HUES64 (cell line): Measurements from ENCODE around the gene SARM1.

Experiments
- H3K27ac ChIP-seq: 2 replicates; pipeline ENCODE4 v1.7.0; 2013; ENCODE audit warnings: low read depth, low read length, inconsistent platforms
- H3K27me3 ChIP-seq: 2 replicates; pipeline ENCODE4 v1.6.1; 2013; ENCODE audit warnings: mild to moderate bottlenecking, low read length; ENCODE audit not compliant: insufficient read depth
- H3K36me3 ChIP-seq: 2 replicates; pipeline ENCODE4 v1.6.1; 2013; ENCODE audit warnings: mild to moderate bottlenecking, low read length; ENCODE audit not compliant: insufficient read depth
- H3K4me1 ChIP-seq: 2 replicates; pipeline ENCODE4 v1.6.1; 2013; ENCODE audit warnings: mild to moderate bottlenecking, low read length, moderate library complexity; ENCODE audit not compliant: insufficient read depth
- H3K4me3 ChIP-seq: 2 replicates; pipeline ENCODE4 v1.5.1; 2013; ENCODE audit warnings: mild to moderate bottlenecking, low read length, moderate library complexity
- H3K9ac ChIP-seq: 2 replicates; pipeline ENCODE4 v1.6.1; 2013; ENCODE audit warnings: mild to moderate bottlenecking, low read depth, low read length
- H3K9me3 ChIP-seq: 2 replicates; pipeline ENCODE4 v1.6.1; 2013; ENCODE audit warnings: low read depth, low read length; ENCODE audit not compliant: insufficient read depth
- WGBS: fragments of 150-250, 120-280 bp; methylation state at CpG from one replicate; pipeline ENCODE4 v1.1.7; 2013; ENCODE audit warnings: missing lambda C conversion rate; 5-methylcytosine and 5-hydroxymethylcytosine counted together

SARM1 gene

GRCh38 chr17:28368915-28369683 lies 2.4 kb upstream of the SARM1 start:
- Histone ChIP-seq H3K9ac (no peak overlapping the region; the same call in 1 of the 2 replicates), H3K27me3 (peaks cover 25% of the 10 kb centered on the region), H3K27ac (no peak overlapping the region), H3K36me3 (peaks cover 2% of the 10 kb centered on the region; the same call in 1 of the 2 replicates), H3K4me3 (no peak overlapping the region), H3K4me1 (peaks cover 14% of the 10 kb centered on the region), H3K9me3 (no peaks in the 10 kb centered on the region)
- WGBS, result 94% methylated on average over 23 of the region's 23 CpGs

GRCh38 chr17:28369684-28370034 lies 1.8 kb upstream of the SARM1 start:
- H3K4me3 ChIP-seq, result no peak overlapping the region

GRCh38 chr17:28370035-28370743 lies 1.3 kb upstream of the SARM1 start, which contains the start of gene VTN:
TSS of gene VTN (minus strand) at chr17:28370307. CDS start at chr17:28370203, 104 bp downstream.
- WGBS, result 47% methylated on average over 8 of the region's 8 CpGs
- Histone ChIP-seq H3K27me3 (peaks cover 36% of the 10 kb centered on the region), H3K36me3 (no peaks in the 10 kb centered on the region), H3K9me3 (no peaks in the 10 kb centered on the region), H3K4me3 (peak within 1 kb of the TSS; percentile 79), H3K27ac (peak within 1 kb of the TSS; percentile 76; the same call in 1 of the 2 replicates), H3K9ac (peak within 1 kb of the TSS; percentile 12; the same call in 1 of the 2 replicates), H3K4me1 (peaks cover 14% of the 10 kb centered on the region)

More at GRCh38 chr17:28369684-28370034, 1.8 kb upstream of the SARM1 start:
- no peaks in the 10 kb centered on the region for H3K9me3 ChIP-seq
- peaks cover 14% of the 10 kb centered on the region for H3K4me1 ChIP-seq
- H3K27ac ChIP-seq, result peak overlapping the region; percentile 50; the same call in 1 of the 2 replicates
- H3K36me3 ChIP-seq, result peaks cover 2% of the 10 kb centered on the region; the same call in 1 of the 2 replicates
- WGBS, result 84% methylated on average over 10 of the region's 10 CpGs
- H3K9ac ChIP-seq, result no peak overlapping the region
- H3K27me3 ChIP-seq, result peaks cover 31% of the 10 kb centered on the region

- H3K4me3 ChIP-seq, result peak overlapping the region; percentile 79
- peak overlapping the region; percentile 76; the same call in 1 of the 2 replicates for H3K27ac ChIP-seq
Observed at GRCh38 chr17:28370744-28371103, 770 bp upstream of the SARM1 start.

GRCh38 chr17:28372203-28372944 lies 880 bp downstream of the SARM1 start:
- 12% methylated on average over 52 of the region's 53 CpGs for WGBS
- peak overlapping the region; percentile 79 for H3K4me3 ChIP-seq
- peaks cover 14% of the 10 kb centered on the region for H3K4me1 ChIP-seq
- peaks cover 43% of the 10 kb centered on the region for H3K27me3 ChIP-seq
- H3K9ac ChIP-seq, result peak overlapping the region; percentile 42
- H3K27ac ChIP-seq, result no peak overlapping the region
- H3K9me3 ChIP-seq, result no peaks in the 10 kb centered on the region
- no peaks in the 10 kb centered on the region for H3K36me3 ChIP-seq

More at GRCh38 chr17:28370744-28371103, 770 bp upstream of the SARM1 start:
- H3K9ac ChIP-seq, result no peak overlapping the region
- peaks cover 14% of the 10 kb centered on the region for H3K4me1 ChIP-seq
- WGBS, result 92% methylated on average over 1 of the region's 1 CpG
- no peaks in the 10 kb centered on the region for H3K9me3 ChIP-seq
- H3K27me3 ChIP-seq, result peaks cover 36% of the 10 kb centered on the region
- H3K36me3 ChIP-seq, result no peaks in the 10 kb centered on the region

- Histone ChIP-seq H3K36me3 (no peaks in the 10 kb centered on the region), H3K4me1 (peaks cover 14% of the 10 kb centered on the region), H3K4me3 (peak overlapping the region; percentile 79), H3K27me3 (peaks cover 43% of the 10 kb centered on the region), H3K9ac (no peak overlapping the region), H3K27ac (no peak overlapping the region), H3K9me3 (no peaks in the 10 kb centered on the region)
- WGBS, result 88% methylated on average over 6 of the region's 6 CpGs
Observed at GRCh38 chr17:28372945-28373274, 1.4 kb downstream of the SARM1 start.

GRCh38 chr17:28379814-28380801 lies 8.6 kb downstream of the SARM1 start:
- WGBS, result 86% methylated on average over 10 of the region's 10 CpGs
- Histone ChIP-seq H3K4me1 (no peaks in the 10 kb centered on the region), H3K27ac (no peak overlapping the region), H3K9me3 (no peaks in the 10 kb centered on the region), H3K27me3 (peaks cover 72% of the 10 kb centered on the region), H3K9ac (no peak overlapping the region), H3K4me3 (no peak overlapping the region), H3K36me3 (no peaks in the 10 kb centered on the region)

GRCh38 chr17:28381141-28381825 lies 9.8 kb downstream of the SARM1 start:
- no peak overlapping the region for H3K27ac ChIP-seq
- peak overlapping the region; percentile 33; the same call in 1 of the 2 replicates for H3K9ac ChIP-seq
- H3K9me3 ChIP-seq, result no peaks in the 10 kb centered on the region
- no peaks in the 10 kb centered on the region for H3K36me3 ChIP-seq
- WGBS, result 15% methylated on average over 72 of the region's 72 CpGs
- H3K27me3 ChIP-seq, result peaks cover 80% of the 10 kb centered on the region
- H3K4me1 ChIP-seq, result no peaks in the 10 kb centered on the region
- H3K4me3 ChIP-seq, result peak overlapping the region; percentile 46

- Histone ChIP-seq H3K9me3 (no peaks in the 10 kb centered on the region), H3K4me3 (peak overlapping the region; percentile 61), H3K36me3 (no peaks in the 10 kb centered on the region), H3K27ac (no peak overlapping the region), H3K4me1 (no peaks in the 10 kb centered on the region), H3K9ac (no peak overlapping the region), H3K27me3 (peaks cover 76% of the 10 kb centered on the region)
- 3% methylated on average over 56 of the region's 56 CpGs for WGBS
Observed at GRCh38 chr17:28384281-28385036, 13.0 kb downstream of the SARM1 start.
